Astrocyte (in vitro differentiated cells and primary cell): ENCODE measurements around the gene ABCA3. TPM values are rescaled to one million over a fixed set of nuclear protein-coding genes. Genes with fewer than 3 reads are reported as not detected.

Experiments
- DNase-seq: peaks from one replicate; pipeline ENCODE4 v3.0.0-alpha.2; 2010; ENCODE audit warnings: low read depth
- FAIRE-seq: peaks from 2 replicates; lab custom pipeline; 2011; peaks lifted over from hg19 to GRCh38; lab: Jason Lieb, UNC
- H2AFZ ChIP-seq: 2 replicates; pipeline ENCODE4 v1.6.0; 2012; ENCODE audit warnings: low read depth, low read length, inconsistent platforms
- H3K27ac ChIP-seq: 2 replicates; pipeline ENCODE4 v1.5.1; 2011; ENCODE audit warnings: low read depth, low read length, inconsistent platforms
- H3K27me3 ChIP-seq: 2 replicates; pipeline ENCODE4 v1.6.0; 2011; ENCODE audit warnings: low read length, inconsistent platforms; ENCODE audit not compliant: insufficient read depth
- H3K36me3 ChIP-seq: 2 replicates; pipeline ENCODE4 v1.5.1; 2011; ENCODE audit warnings: low read length, inconsistent platforms; ENCODE audit not compliant: insufficient read depth
- H3K4me1 ChIP-seq: 2 replicates; pipeline ENCODE4 v1.5.1; 2011; ENCODE audit warnings: low read length, inconsistent platforms; ENCODE audit not compliant: insufficient read depth
- H3K4me2 ChIP-seq: 2 replicates; pipeline ENCODE4 v1.6.0; 2012; ENCODE audit warnings: low read length, inconsistent platforms
- H3K4me3 ChIP-seq: 2 replicates; pipeline ENCODE4 v1.5.1; 2011; ENCODE audit warnings: low read depth, mild to moderate bottlenecking, low read length, inconsistent platforms; ENCODE audit not compliant: insufficient read depth
- H3K79me2 ChIP-seq: 2 replicates; pipeline ENCODE4 v1.6.0; 2012; ENCODE audit warnings: mild to moderate bottlenecking, low read length, inconsistent platforms; ENCODE audit not compliant: insufficient read depth
- H3K9ac ChIP-seq: 2 replicates; pipeline ENCODE4 v1.6.0; 2012; ENCODE audit warnings: mild to moderate bottlenecking, low read length, inconsistent platforms
- H3K9me3 ChIP-seq: 2 replicates; pipeline ENCODE4 v1.5.1; 2012; ENCODE audit warnings: low read depth, mild to moderate bottlenecking, low read length, inconsistent platforms; ENCODE audit not compliant: insufficient read depth
- H4K20me1 ChIP-seq: 2 replicates; pipeline ENCODE4 v1.6.0; 2012; ENCODE audit warnings: low read length, inconsistent platforms; ENCODE audit not compliant: insufficient read depth
- H3K27ac Mint-ChIP-seq: one replicate; pipeline ENCODE4 v1.8.0; 2021; ENCODE audit warnings: mild to moderate bottlenecking, mixed read lengths; ENCODE audit not compliant: unreplicated experiment
- H3K27me3 Mint-ChIP-seq: one replicate; pipeline ENCODE4 v1.8.0; 2021; ENCODE audit warnings: low read depth, mixed read lengths; ENCODE audit not compliant: unreplicated experiment
- H3K36me3 Mint-ChIP-seq: one replicate; pipeline ENCODE4 v1.8.0; 2021; ENCODE audit warnings: low read depth, mixed read lengths; ENCODE audit not compliant: unreplicated experiment
- H3K4me1 Mint-ChIP-seq: one replicate; pipeline ENCODE4 v1.8.0; 2021; ENCODE audit warnings: low read depth, mixed read lengths; ENCODE audit not compliant: unreplicated experiment
- H3K4me3 Mint-ChIP-seq: one replicate; pipeline ENCODE4 v1.8.0; 2021; ENCODE audit warnings: mild to moderate bottlenecking, moderate library complexity, mixed read lengths; ENCODE audit not compliant: unreplicated experiment
- H3K9me3 Mint-ChIP-seq: one replicate; pipeline ENCODE4 v1.8.0; 2021; ENCODE audit warnings: mild to moderate bottlenecking, mixed read lengths; ENCODE audit not compliant: unreplicated experiment
- CTCF ChIP-seq: IDR thresholded peaks from 2 replicates; pipeline ENCODE4 v1.5.1; 2011; ENCODE audit warnings: low read depth, mild to moderate bottlenecking, inconsistent platforms, low read length, moderate library complexity; ENCODE audit not compliant: insufficient read depth
- EZH2 ChIP-seq: IDR thresholded peaks from 2 replicates; pipeline ENCODE4 v1.6.1; 2012; ENCODE audit warnings: mild to moderate bottlenecking, low read length, inconsistent platforms; ENCODE audit not compliant: insufficient read depth
- total RNA-seq: library from RNA; stranded (reverse); gene quantifications from 2 replicates; pipeline ENCODE4 v1.2.1, GENCODE V29; 2021

The ABCA3 gene
- total RNA-seq, 1 donor from 2014 or later: 4.8 TPM

- Histone ChIP-seq H3K36me3 (no peaks in the 10 kb centered on the region), H3K4me2 (no peak overlapping the region), H3K79me2 (no peaks in the 10 kb centered on the region), H3K4me3 (no peak overlapping the region), H3K9me3 (no peaks in the 10 kb centered on the region), H3K27ac (no peak overlapping the region), H3K4me1 (peaks cover 16% of the 10 kb centered on the region), H3K27me3 (peaks cover 8% of the 10 kb centered on the region), H4K20me1 (no peaks in the 10 kb centered on the region), H3K9ac (no peak overlapping the region), H2AFZ (no peak overlapping the region)
- no peak overlapping the region for H3K27ac Mint-ChIP-seq
- no peaks in the 10 kb centered on the region for H3K9me3 Mint-ChIP-seq
- H3K4me1 Mint-ChIP-seq: peaks cover 9% of the 10 kb centered on the region
- no peaks in the 10 kb centered on the region for H3K36me3 Mint-ChIP-seq
- H3K27me3 Mint-ChIP-seq: peaks cover 12% of the 10 kb centered on the region
- TF ChIP-seq EZH2 (no peak), CTCF (no peak)
- no peak for DNase-seq
- no peak for FAIRE-seq
- no peak overlapping the region for H3K4me3 Mint-ChIP-seq
These were observed 21.7 kb upstream of the ABCA3 start for GRCh38 chr16:2362218-2362617.

GRCh38 chr16:2361129-2361528 lies 20.6 kb upstream of the ABCA3 start:
- H3K4me3 Mint-ChIP-seq: no peak overlapping the region
- H3K27me3 ChIP-seq: peaks cover 8% of the 10 kb centered on the region
- H3K27ac Mint-ChIP-seq: no peak overlapping the region
- no peak overlapping the region for H3K27ac ChIP-seq
- H3K4me1 Mint-ChIP-seq: peaks cover 7% of the 10 kb centered on the region
- FAIRE-seq (no peak), DNase-seq (no peak)
- no peak overlapping the region for H2AFZ ChIP-seq
- H3K36me3 Mint-ChIP-seq: no peaks in the 10 kb centered on the region
- H3K79me2 ChIP-seq: no peaks in the 10 kb centered on the region
- H3K9me3 Mint-ChIP-seq: no peaks in the 10 kb centered on the region
- H3K9me3 ChIP-seq: no peaks in the 10 kb centered on the region
- no peak overlapping the region for H3K9ac ChIP-seq
- H3K4me3 ChIP-seq: no peak overlapping the region
- no peak overlapping the region for H3K4me2 ChIP-seq
- H3K36me3 ChIP-seq: no peaks in the 10 kb centered on the region
- peaks cover 10% of the 10 kb centered on the region for H3K4me1 ChIP-seq
- peaks cover 12% of the 10 kb centered on the region for H3K27me3 Mint-ChIP-seq
- H4K20me1 ChIP-seq: no peaks in the 10 kb centered on the region
- TF ChIP-seq CTCF (no peak), EZH2 (no peak)

- Histone ChIP-seq H3K4me3 (no peak overlapping the region), H3K4me1 (no peaks in the 10 kb centered on the region), H3K4me2 (no peak overlapping the region), H3K36me3 (no peaks in the 10 kb centered on the region), H3K79me2 (no peaks in the 10 kb centered on the region), H3K27ac (no peak overlapping the region), H3K9me3 (no peaks in the 10 kb centered on the region), H3K9ac (no peak overlapping the region), H4K20me1 (no peaks in the 10 kb centered on the region), H3K27me3 (peaks cover 8% of the 10 kb centered on the region), H2AFZ (no peak overlapping the region)
- Mint-ChIP-seq H3K36me3 (no peaks in the 10 kb centered on the region), H3K4me3 (no peak overlapping the region), H3K9me3 (no peaks in the 10 kb centered on the region), H3K4me1 (no peaks in the 10 kb centered on the region), H3K27me3 (peaks cover 12% of the 10 kb centered on the region), H3K27ac (no peak overlapping the region)
- no peak for FAIRE-seq
- no peak for DNase-seq
- no peak for TF ChIP-seq CTCF
- TF ChIP-seq EZH2: no peak
These were observed 19.4 kb upstream of the ABCA3 start for GRCh38 chr16:2359919-2360318.
